HepG2 (cell line): Measurements from ENCODE around the gene ALDH3B1. TPM values are rescaled to one million over a fixed set of nuclear protein-coding genes. Genes with fewer than 3 reads are reported as not detected.

Experiments used
- ATF1 ChIP-seq: IDR thresholded peaks from 2 replicates; pipeline ENCODE4 v1.6.1; 2016; ENCODE audit warnings: mild to moderate bottlenecking, control low read depth
- CREB1 ChIP-seq, 2 experiments: fragments of 450-650 bp in 1 of 2; IDR thresholded peaks; 2 replicates each; pipeline ENCODE4 v1.6.1; 2016 to 2017; ENCODE audit warnings: control low read depth in 1 of 2, mild to moderate bottlenecking in 1 of 2, missing compliant biosample characterization in 1 of 2, missing genetic modification characterization in 1 of 2
- ETV6 ChIP-seq: sonication (generic); formaldehyde crosslinking; conservative IDR thresholded peaks from 2 replicates; pipeline ENCODE4 v1.4.0; 2020; ENCODE audit warnings: missing genetic modification reagents
- FLYWCH1 ChIP-seq: sonication (generic); formaldehyde crosslinking; IDR thresholded peaks from 2 replicates; pipeline ENCODE4 v1.8.1; 2023; ENCODE audit warnings: mild to moderate bottlenecking, missing genetic modification reagents
- FOSL2 ChIP-seq: sonication (generic); formaldehyde crosslinking; IDR thresholded peaks from 2 replicates; pipeline ENCODE4 v1.4.0; 2020; ENCODE audit warnings: missing genetic modification reagents
- GRHL1 ChIP-seq: sonication (generic); formaldehyde crosslinking; conservative IDR thresholded peaks from 2 replicates; pipeline ENCODE4 v1.8.0; 2022; ENCODE audit warnings: missing genetic modification reagents
- HDAC6 ChIP-seq: fragments of 200-600 bp; sonication (generic); IDR thresholded peaks from 2 replicates; pipeline ENCODE4 v1.7.0; 2017; ENCODE audit warnings: mild to moderate bottlenecking, antibody characterized with exemption, low read length, low read depth
- HHEX ChIP-seq: IDR thresholded peaks from 2 replicates; pipeline ENCODE4 v1.6.1; 2016; ENCODE audit warnings: control low read depth
- HOXA3 ChIP-seq: sonication (generic); formaldehyde crosslinking; IDR thresholded peaks from 2 replicates; pipeline ENCODE4 v1.5.0; 2020; ENCODE audit warnings: missing genetic modification reagents
- JARID2 ChIP-seq: sonication (generic); formaldehyde crosslinking; IDR thresholded peaks from 2 replicates; pipeline ENCODE4 v1.8.1; 2023; ENCODE audit warnings: missing genetic modification reagents, inconsistent platforms; ENCODE audit not compliant: insufficient replicate concordance
- KLF16 ChIP-seq, 2 experiments: sonication (generic) in 1 of 2; formaldehyde crosslinking in 1 of 2; IDR thresholded peaks; 2 replicates each; pipeline versions ENCODE4 v1.6.1 to v1.8.0; 2016 to 2023; ENCODE audit warnings: missing genetic modification reagents in 2 of 2, missing compliant biosample characterization in 1 of 2
- MBD4 ChIP-seq: IDR thresholded peaks from 2 replicates; pipeline ENCODE4 v1.6.1; 2012; ENCODE audit warnings: low read length, inconsistent platforms, borderline replicate concordance
- MTERF4 ChIP-seq: sonication (generic); formaldehyde crosslinking; IDR thresholded peaks from 2 replicates; pipeline ENCODE4 v1.8.0; 2023; ENCODE audit warnings: mild to moderate bottlenecking, missing genetic modification reagents
- NPAS2 ChIP-seq: sonication (generic); formaldehyde crosslinking; IDR thresholded peaks from 2 replicates; pipeline ENCODE4 v1.8.0; 2022; ENCODE audit warnings: mild to moderate bottlenecking, missing genetic modification reagents, borderline replicate concordance
- RXRA ChIP-seq: sonication (generic); formaldehyde crosslinking; IDR thresholded peaks from 2 replicates; pipeline ENCODE4 v1.5.1; 2020; ENCODE audit warnings: missing genetic modification reagents
- SATB2 ChIP-seq: sonication (generic); formaldehyde crosslinking; IDR thresholded peaks from 2 replicates; pipeline ENCODE4 v1.5.0; 2020; ENCODE audit warnings: missing genetic modification reagents
- SIN3A ChIP-seq: IDR thresholded peaks from 2 replicates; pipeline ENCODE4 v1.6.1; 2011; ENCODE audit warnings: low read depth, mild to moderate bottlenecking, control low read depth, low read length, borderline replicate concordance
- TBX3 ChIP-seq: fragments of 450-650 bp; IDR thresholded peaks from 2 replicates; pipeline ENCODE4 v1.6.1; 2017; ENCODE audit warnings: antibody characterized with exemption, mild to moderate bottlenecking, inconsistent platforms, borderline replicate concordance
- TFAP4 ChIP-seq: sonication (generic); IDR thresholded peaks from 2 replicates; pipeline ENCODE4 v1.6.1; 2016; ENCODE audit warnings: low read depth, borderline replicate concordance
- YY1 ChIP-seq: IDR thresholded peaks from 2 replicates; pipeline ENCODE4 v1.6.1; 2011; ENCODE audit warnings: low read length, low read depth, moderate library complexity, mild to moderate bottlenecking; ENCODE audit not compliant: insufficient read depth, insufficient replicate concordance
- ZNF256 ChIP-seq: sonication (generic); formaldehyde crosslinking; conservative IDR thresholded peaks from 2 replicates; pipeline ENCODE4 v1.4.0; 2020; ENCODE audit warnings: missing genetic modification reagents
- ZNF296 ChIP-seq: sonication (generic); formaldehyde crosslinking; conservative IDR thresholded peaks from 2 replicates; pipeline ENCODE4 v1.5.0; 2020; ENCODE audit warnings: mild to moderate bottlenecking, missing genetic modification reagents
- ZNF441 ChIP-seq: sonication (generic); formaldehyde crosslinking; IDR thresholded peaks from 2 replicates; pipeline ENCODE4 v1.7.0; 2021; ENCODE audit warnings: missing genetic modification reagents, borderline replicate concordance
- ZNF446 ChIP-seq: sonication (generic); formaldehyde crosslinking; IDR thresholded peaks from 2 replicates; pipeline ENCODE4 v1.5.0; 2020; ENCODE audit warnings: mild to moderate bottlenecking, missing genetic modification reagents
- ZNF674 ChIP-seq: sonication (generic); formaldehyde crosslinking; IDR thresholded peaks from 2 replicates; pipeline ENCODE4 v1.5.0; 2020; ENCODE audit warnings: low read depth, mild to moderate bottlenecking, missing genetic modification reagents
- ZNF704 ChIP-seq: sonication (generic); formaldehyde crosslinking; IDR thresholded peaks from 2 replicates; pipeline ENCODE4 v1.8.1; 2023; ENCODE audit warnings: mild to moderate bottlenecking, inconsistent platforms, moderate library complexity, missing genetic modification reagents, borderline replicate concordance
- polyA plus RNA-seq, 8 experiments: library from polyadenylated mRNA; depleted of rRNA in 3 of 8; stranded (reverse) in 7 of 8; unstranded in 1 of 8; fragments of >200 nt; fragmentation: Illumina TruSeq in 4 of 8; extraction: Trizol in 4 of 8; gene quantifications; 2 replicates each; pipeline versions ENCODE4 v1.2.1 to v1.2.3, GENCODE V29; 2011 to 2016; ENCODE audit warnings: low read depth in 4 of 8, missing spikeins in 1 of 8, mixed read lengths in 1 of 8; ENCODE audit not compliant: insufficient read depth in 1 of 8
- total RNA-seq, 5 experiments: library from RNA; depleted of rRNA; stranded (reverse); fragments of >200 nt; fragmentation: Illumina TruSeq; extraction: Trizol; gene quantifications; 2 replicates each; pipeline ENCODE4 v1.2.3, GENCODE V29; 2016; ENCODE audit warnings: low read depth in 1 of 5

Gene ALDH3B1
- total and polyA plus RNA-seq, 2 of the 13 experiments (the other 11 are each of a cell fraction or from before 2014, with no cell fraction given) = 4.0 to 6.7 TPM

GRCh38 chr11:68003846-68004550, 6.1 kb upstream of the ALDH3B1 start, which contains the start of gene UNC93B1 (continued):
- TF ChIP-seq MTERF4 (CRISPR knock-in tag) = no peak
- no peak for TF ChIP-seq TBX3
- TF ChIP-seq ZNF674 = no peak
- TF ChIP-seq FLYWCH1 = no peak
- no peak for TF ChIP-seq ZNF704 (CRISPR knock-in tag)
- TF ChIP-seq GRHL1 = no peak
- no peak for TF ChIP-seq ZNF296 (CRISPR knock-in tag)
- TF ChIP-seq ZNF441 = peak; percentile 65; the same call in 1 of the 2 replicates
- TF ChIP-seq JARID2 = no peak
- no peak for TF ChIP-seq FOSL2
- peak; percentile 56; the same call in 1 of the 2 replicates for TF ChIP-seq SIN3A
- TF ChIP-seq RXRA (CRISPR knock-in tag) = no peak
- no peak for TF ChIP-seq HDAC6
- no peak for TF ChIP-seq CREB1 (IDR thresholded peaks at IDR 0.05)
- no peak for TF ChIP-seq CREB1 (CRISPR knock-in tag; IDR thresholded peaks at IDR 0.05)
- TF ChIP-seq ETV6 = no peak
- TF ChIP-seq NPAS2 = no peak
- TF ChIP-seq YY1 = peak; percentile 60
- no peak for TF ChIP-seq ATF1 (CRISPR knock-in tag)
- peak; percentile 58; the same call in 1 of the 2 replicates for TF ChIP-seq ZNF446 (CRISPR knock-in tag)
- no peak for TF ChIP-seq HHEX (CRISPR knock-in tag)
- TF ChIP-seq HOXA3 (CRISPR knock-in tag) = peak; percentile 28; the same call in 1 of the 2 replicates
- TF ChIP-seq MBD4 = no peak
- no peak for TF ChIP-seq TFAP4
- TF ChIP-seq KLF16 (CRISPR knock-in tag; IDR thresholded peaks at IDR 0.05) = peak in 1 of 2 experiments; percentile 18; a peak in 1 of 4 replicates
- TF ChIP-seq ZNF256 (CRISPR knock-in tag) = no peak
- no peak for TF ChIP-seq SATB2 (CRISPR knock-in tag)
